Naive B cell (primary cell): ENCODE measurements around the gene IRS1. TPM values are rescaled to one million over a fixed set of nuclear protein-coding genes. Genes with fewer than 3 reads are reported as not detected.

ENCODE experiments used
- ATAC-seq, 2 donors: fragments of 150-1000 bp; cut with Tn5 transposase; 2 replicates each; pipeline ENCODE4 v1.10.0; 2021; ENCODE audit warnings: low read depth in 2 of 2, mild to moderate bottlenecking in 2 of 2, moderate library complexity in 2 of 2
- DNase-seq: peaks from one replicate; pipeline ENCODE4 v3.0.0; 2022
- H3K27ac Mint-ChIP-seq, 6 donors: one replicate each; pipeline ENCODE4 v1.8.0; 2020 to 2022; ENCODE audit warnings: mild to moderate bottlenecking in 6 of 6, mixed read lengths in 6 of 6, moderate library complexity in 5 of 6, inconsistent platforms in 2 of 6
- H3K27me3 Mint-ChIP-seq, 3 donors: one replicate each; pipeline ENCODE4 v1.8.0; 2021 to 2022; ENCODE audit warnings: mixed read lengths in 3 of 3, mild to moderate bottlenecking in 1 of 3
- H3K36me3 Mint-ChIP-seq, 2 donors: one replicate each; pipeline ENCODE4 v1.8.0; 2020 to 2022; ENCODE audit warnings: mixed read lengths in 2 of 2, inconsistent platforms in 1 of 2, mild to moderate bottlenecking in 1 of 2
- H3K4me1 Mint-ChIP-seq, 3 donors: one replicate each; pipeline ENCODE4 v1.8.0; 2020 to 2022; ENCODE audit warnings: mixed read lengths in 3 of 3, inconsistent platforms in 1 of 3, mild to moderate bottlenecking in 1 of 3, moderate library complexity in 1 of 3
- H3K4me3 Mint-ChIP-seq, 8 donors: one replicate each; pipeline ENCODE4 v1.8.0; 2020 to 2022; ENCODE audit warnings: mild to moderate bottlenecking in 8 of 8, mixed read lengths in 8 of 8, moderate library complexity in 8 of 8, inconsistent platforms in 2 of 8
- H3K9me3 Mint-ChIP-seq, 7 donors: one replicate each; pipeline ENCODE4 v1.8.0; 2020 to 2022; ENCODE audit warnings: mixed read lengths in 7 of 7, mild to moderate bottlenecking in 5 of 7, inconsistent platforms in 2 of 7, moderate library complexity in 1 of 7
- polyA plus RNA-seq, 6 donors: library from polyadenylated mRNA; unstranded; fragments of 300-500 nt; fragmentation: Illumina TruSeq; gene quantifications; one replicate each; pipeline ENCODE4 v1.2.3, GENCODE V29; 2021; ENCODE audit warnings: low read depth in 6 of 6

The IRS1 gene
- polyA plus RNA-seq, 6 donors from 2014 or later = 0.43 to 2.7 (median 0.73) TPM

- DNase-seq (peak; percentile 78), ATAC-seq (peak; percentile 53 to 54)
- Mint-ChIP-seq H3K4me1 (peaks cover 26 to 42% (median 31%) of the 10 kb centered on the region in 3 donors), H3K27ac (peak overlapping the region; percentile 55 to 92 (median 77)), H3K27me3 (peaks cover 6 to 9% (median 9%) of the 10 kb centered on the region in 3 donors), H3K4me3 (peak overlapping the region; percentile 77 to 93 (median 92)), H3K36me3 (no peaks in the 10 kb centered on the region), H3K9me3 (no peaks in the 10 kb centered on the region)
Observed at GRCh38 chr2:226800941-226801784, 1.5 kb upstream of the IRS1 start.

- no peak for ATAC-seq
- no peak for DNase-seq
- H3K27ac Mint-ChIP-seq = peak overlapping the region in 5 of 6 donors; percentile 57 to 92 (median 76)
- peak overlapping the region; percentile 77 to 97 (median 92) for H3K4me3 Mint-ChIP-seq
- no peaks in the 10 kb centered on the region for H3K36me3 Mint-ChIP-seq
- H3K9me3 Mint-ChIP-seq = no peaks in the 10 kb centered on the region
- peaks cover 26 to 44% (median 35%) of the 10 kb centered on the region in 3 donors for H3K4me1 Mint-ChIP-seq
- peaks cover 6 to 8% (median 7%) of the 10 kb centered on the region in 3 donors for H3K27me3 Mint-ChIP-seq
Observed at GRCh38 chr2:226799976-226800940, 638 bp upstream of the IRS1 start.

GRCh38 chr2:226798422-226799210, 1.0 kb downstream of the IRS1 start:
- DNase-seq (peak; percentile 58), ATAC-seq (peak; percentile 21 to 34)
- Mint-ChIP-seq H3K9me3 (no peaks in the 10 kb centered on the region), H3K4me1 (peaks cover 35 to 56% (median 47%) of the 10 kb centered on the region in 3 donors), H3K27ac (peak overlapping the region; percentile 56 to 93 (median 75)), H3K4me3 (peak overlapping the region; percentile 77 to 97 (median 94)), H3K27me3 (peaks cover 0 to 4% (median 0%) of the 10 kb centered on the region in 3 donors), H3K36me3 (no peaks in the 10 kb centered on the region)

- no peaks in the 10 kb centered on the region for H3K9me3 Mint-ChIP-seq
- peaks cover 0 to 4% (median 0%) of the 10 kb centered on the region in 3 donors for H3K27me3 Mint-ChIP-seq
- H3K36me3 Mint-ChIP-seq = no peaks in the 10 kb centered on the region
- peak overlapping the region in 1 of 6 donors; percentile 74 for H3K27ac Mint-ChIP-seq
- peaks cover 35 to 56% (median 48%) of the 10 kb centered on the region in 3 donors for H3K4me1 Mint-ChIP-seq
- ATAC-seq (no peak), DNase-seq (no peak)
- H3K4me3 Mint-ChIP-seq = peak overlapping the region; percentile 77 to 97 (median 94)
Observed at GRCh38 chr2:226797989-226798421, 1.6 kb downstream of the IRS1 start.

- ATAC-seq (no peak), DNase-seq (no peak)
- Mint-ChIP-seq H3K4me3 (peak overlapping the region; percentile 58 to 85 (median 76)), H3K27me3 (peaks cover 0 to under 1% (median 0%) of the 10 kb centered on the region in 3 donors), H3K27ac (peak overlapping the region in 2 of 6 donors; percentile 13 to 33), H3K4me1 (peaks cover 34 to 54% (median 50%) of the 10 kb centered on the region in 3 donors), H3K36me3 (no peaks in the 10 kb centered on the region), H3K9me3 (no peaks in the 10 kb centered on the region)
Observed at GRCh38 chr2:226797289-226797988, 2.2 kb downstream of the IRS1 start.

GRCh38 chr2:226796840-226797288, 2.8 kb downstream of the IRS1 start:
- no peak for DNase-seq
- Mint-ChIP-seq H3K27me3 (no peaks in the 10 kb centered on the region), H3K27ac (peak overlapping the region in 2 of 6 donors; percentile 13 to 33), H3K36me3 (no peaks in the 10 kb centered on the region), H3K4me1 (peaks cover 36 to 58% (median 56%) of the 10 kb centered on the region in 3 donors), H3K9me3 (no peaks in the 10 kb centered on the region), H3K4me3 (peak overlapping the region in 6 of 8 donors; percentile 29 to 85 (median 81))
- no peak for ATAC-seq

- DNase-seq = no peak
- Mint-ChIP-seq H3K27ac (peak overlapping the region in 3 of 6 donors; percentile 13 to 30 (median 21)), H3K27me3 (no peaks in the 10 kb centered on the region), H3K36me3 (no peaks in the 10 kb centered on the region), H3K9me3 (no peaks in the 10 kb centered on the region), H3K4me1 (peaks cover 32 to 52% (median 51%) of the 10 kb centered on the region in 3 donors), H3K4me3 (peak overlapping the region in 6 of 8 donors; percentile 3 to 85 (median 42))
- no peak for ATAC-seq
Observed at GRCh38 chr2:226796012-226796839, 3.4 kb downstream of the IRS1 start.

- Mint-ChIP-seq H3K27me3 (no peaks in the 10 kb centered on the region), H3K27ac (peak overlapping the region in 1 of 6 donors; percentile 47), H3K4me3 (peak overlapping the region in 2 of 8 donors; percentile 37 to 85), H3K9me3 (no peaks in the 10 kb centered on the region), H3K4me1 (peaks cover 32 to 51% (median 50%) of the 10 kb centered on the region in 3 donors), H3K36me3 (no peaks in the 10 kb centered on the region)
- DNase-seq = no peak
- no peak for ATAC-seq
Observed at GRCh38 chr2:226795281-226796011, 4.2 kb downstream of the IRS1 start.

- DNase-seq (no peak), ATAC-seq (no peak)
- no peaks in the 10 kb centered on the region for H3K36me3 Mint-ChIP-seq
- no peaks in the 10 kb centered on the region for H3K27me3 Mint-ChIP-seq
- peak overlapping the region in 2 of 8 donors; percentile 45 to 97 for H3K4me3 Mint-ChIP-seq
- H3K27ac Mint-ChIP-seq = peak overlapping the region in 1 of 6 donors; percentile 44
- peaks cover 29 to 48% (median 45%) of the 10 kb centered on the region in 3 donors for H3K4me1 Mint-ChIP-seq
- H3K9me3 Mint-ChIP-seq = no peaks in the 10 kb centered on the region
Observed at GRCh38 chr2:226794751-226795171, 4.9 kb downstream of the IRS1 start.

- H3K36me3 Mint-ChIP-seq = no peaks in the 10 kb centered on the region
- peak overlapping the region in 2 of 8 donors; percentile 63 to 97 for H3K4me3 Mint-ChIP-seq
- H3K9me3 Mint-ChIP-seq = no peaks in the 10 kb centered on the region
- H3K4me1 Mint-ChIP-seq = peaks cover 29 to 49% (median 48%) of the 10 kb centered on the region in 3 donors
- ATAC-seq (no peak), DNase-seq (no peak)
- H3K27ac Mint-ChIP-seq = peak overlapping the region in 2 of 6 donors; percentile 12 to 44
- H3K27me3 Mint-ChIP-seq = no peaks in the 10 kb centered on the region
Observed at GRCh38 chr2:226794196-226794661, 5.4 kb downstream of the IRS1 start.
